ENCODE measurements around the gene TBC1D10B.
"Not testable (repeated sequence)": the region's sequence is repeated elsewhere in the genome, so short reads cannot be mapped to it uniquely, and the experiment has no call there.

DNA sequence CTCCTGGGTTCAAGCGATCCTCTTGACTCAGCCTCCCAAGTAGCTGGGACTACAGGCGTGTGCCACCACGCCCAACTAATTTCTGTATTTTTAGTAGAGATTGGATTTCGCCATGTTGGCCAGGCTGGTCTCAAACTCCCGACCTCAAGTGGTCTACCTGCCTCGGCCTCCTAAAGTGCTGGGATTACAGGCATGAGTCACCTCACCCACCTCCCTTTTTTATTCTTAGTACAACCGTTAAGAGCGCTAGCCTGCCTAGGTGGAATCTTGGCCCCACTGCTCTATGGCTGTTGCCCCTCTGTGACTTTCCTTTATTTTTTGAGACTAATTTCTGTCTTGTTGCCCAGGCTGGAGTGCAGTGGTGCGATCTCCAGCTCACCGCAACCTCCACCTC, 32.3 kb downstream of the TBC1D10B start:
- TF ChIP-seq, protein P1, sequence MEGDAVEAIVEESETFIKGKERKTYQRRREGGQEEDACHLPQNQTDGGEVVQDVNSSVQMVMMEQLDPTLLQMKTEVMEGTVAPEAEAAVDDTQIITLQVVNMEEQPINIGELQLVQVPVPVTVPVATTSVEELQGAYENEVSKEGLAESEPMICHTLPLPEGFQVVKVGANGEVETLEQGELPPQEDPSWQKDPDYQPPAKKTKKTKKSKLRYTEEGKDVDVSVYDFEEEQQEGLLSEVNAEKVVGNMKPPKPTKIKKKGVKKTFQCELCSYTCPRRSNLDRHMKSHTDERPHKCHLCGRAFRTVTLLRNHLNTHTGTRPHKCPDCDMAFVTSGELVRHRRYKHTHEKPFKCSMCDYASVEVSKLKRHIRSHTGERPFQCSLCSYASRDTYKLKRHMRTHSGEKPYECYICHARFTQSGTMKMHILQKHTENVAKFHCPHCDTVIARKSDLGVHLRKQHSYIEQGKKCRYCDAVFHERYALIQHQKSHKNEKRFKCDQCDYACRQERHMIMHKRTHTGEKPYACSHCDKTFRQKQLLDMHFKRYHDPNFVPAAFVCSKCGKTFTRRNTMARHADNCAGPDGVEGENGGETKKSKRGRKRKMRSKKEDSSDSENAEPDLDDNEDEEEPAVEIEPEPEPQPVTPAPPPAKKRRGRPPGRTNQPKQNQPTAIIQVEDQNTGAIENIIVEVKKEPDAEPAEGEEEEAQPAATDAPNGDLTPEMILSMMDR (IDR thresholded peaks at IDR 0.05) = not testable (repeated sequence)
- TF ChIP-seq ZFX (IDR thresholded peaks at IDR 0.05; ENCODE audit: borderline replicate concordance) = not testable (repeated sequence)

Measured in 22Rv1 (cell line).